HUES6 (cell line): Measurements from ENCODE around the gene CCDC152.

ENCODE experiments used
- H3K27ac ChIP-seq: 2 replicates; pipeline ENCODE4 v1.7.0; 2013; ENCODE audit warnings: low read depth, mild to moderate bottlenecking, low read length, inconsistent platforms
- H3K27me3 ChIP-seq: 2 replicates; pipeline ENCODE4 v1.6.1; 2013; ENCODE audit warnings: low read length; ENCODE audit not compliant: control insufficient read depth, insufficient read depth
- H3K36me3 ChIP-seq: 2 replicates; pipeline ENCODE4 v1.6.1; 2013; ENCODE audit warnings: low read length; ENCODE audit not compliant: control insufficient read depth, insufficient read depth
- H3K4me1 ChIP-seq: 2 replicates; pipeline ENCODE4 v1.6.1; 2013; ENCODE audit warnings: low read length; ENCODE audit not compliant: control insufficient read depth, insufficient read depth
- H3K4me3 ChIP-seq: 2 replicates; pipeline ENCODE4 v1.5.1; 2013; ENCODE audit warnings: low read depth, low read length
- H3K9ac ChIP-seq: one replicate; pipeline ENCODE4 v1.6.1; 2013; ENCODE audit warnings: mild to moderate bottlenecking, low read length
- H3K9me3 ChIP-seq: 2 replicates; pipeline ENCODE4 v1.6.1; 2013; ENCODE audit warnings: low read depth, low read length; ENCODE audit not compliant: control insufficient read depth, insufficient read depth

The CCDC152 gene

GRCh38 chr5:42781584-42781983 lies 25.0 kb downstream of the CCDC152 start:
- Histone ChIP-seq H3K9ac (no peak overlapping the region), H3K27me3 (no peaks in the 10 kb centered on the region), H3K27ac (no peak overlapping the region), H3K9me3 (peaks cover 6% of the 10 kb centered on the region; the same call in 1 of the 2 replicates), H3K36me3 (no peaks in the 10 kb centered on the region), H3K4me1 (peaks cover 7% of the 10 kb centered on the region; the same call in 1 of the 2 replicates), H3K4me3 (no peak overlapping the region)

- H3K36me3 ChIP-seq, result no peaks in the 10 kb centered on the region
- peaks cover 8% of the 10 kb centered on the region; the same call in 1 of the 2 replicates for H3K9me3 ChIP-seq
- H3K4me3 ChIP-seq, result no peak overlapping the region
- H3K27me3 ChIP-seq, result no peaks in the 10 kb centered on the region
- no peak overlapping the region for H3K27ac ChIP-seq
- no peaks in the 10 kb centered on the region for H3K4me1 ChIP-seq
- no peak overlapping the region for H3K9ac ChIP-seq
Measured at GRCh38 chr5:42784132-42784531, 27.5 kb downstream of the CCDC152 start.

DNA sequence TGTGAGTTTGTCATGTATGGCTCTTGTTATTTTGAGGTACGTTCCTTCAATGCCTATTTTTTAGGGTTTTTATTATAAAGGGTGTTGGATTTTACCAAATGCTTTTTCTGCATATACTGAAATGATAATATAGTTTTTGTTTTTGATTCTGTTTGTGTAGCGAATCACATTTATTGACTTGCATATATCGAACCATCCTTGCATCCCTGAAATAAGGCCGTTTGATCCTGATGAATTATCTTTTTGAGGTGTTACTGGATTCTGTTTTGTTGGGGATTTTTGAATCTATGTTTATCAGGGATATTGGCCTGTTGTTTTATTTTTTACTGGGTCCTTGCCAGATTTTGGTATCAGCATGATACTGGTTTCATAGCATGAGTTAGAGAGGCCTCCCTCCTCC lies 29.1 kb downstream of the CCDC152 start:
- H3K4me3 ChIP-seq, result no peak overlapping the region
- no peak overlapping the region for H3K27ac ChIP-seq
- H3K36me3 ChIP-seq, result no peaks in the 10 kb centered on the region
- no peaks in the 10 kb centered on the region for H3K4me1 ChIP-seq
- H3K9me3 ChIP-seq, result peaks cover 8% of the 10 kb centered on the region; the same call in 1 of the 2 replicates
- H3K9ac ChIP-seq, result no peak overlapping the region
- H3K27me3 ChIP-seq, result no peaks in the 10 kb centered on the region

GRCh38 chr5:42787073-42787472 lies 30.5 kb downstream of the CCDC152 start:
- peaks cover 8% of the 10 kb centered on the region; the same call in 1 of the 2 replicates for H3K9me3 ChIP-seq
- no peaks in the 10 kb centered on the region for H3K36me3 ChIP-seq
- H3K4me3 ChIP-seq, result no peak overlapping the region
- no peak overlapping the region for H3K9ac ChIP-seq
- no peaks in the 10 kb centered on the region for H3K4me1 ChIP-seq
- no peaks in the 10 kb centered on the region for H3K27me3 ChIP-seq
- no peak overlapping the region for H3K27ac ChIP-seq

- Histone ChIP-seq H3K27me3 (no peaks in the 10 kb centered on the region), H3K9me3 (peaks cover 8% of the 10 kb centered on the region; the same call in 1 of the 2 replicates), H3K4me3 (no peak overlapping the region), H3K27ac (no peak overlapping the region), H3K36me3 (no peaks in the 10 kb centered on the region), H3K4me1 (no peaks in the 10 kb centered on the region), H3K9ac (no peak overlapping the region)
Measured at GRCh38 chr5:42787845-42788244, 31.2 kb downstream of the CCDC152 start.

GRCh38 chr5:42791151-42791550 lies 34.5 kb downstream of the CCDC152 start:
- H3K27me3 ChIP-seq, result no peaks in the 10 kb centered on the region
- no peaks in the 10 kb centered on the region for H3K4me1 ChIP-seq
- no peaks in the 10 kb centered on the region for H3K36me3 ChIP-seq
- no peak overlapping the region for H3K27ac ChIP-seq
- no peak overlapping the region for H3K4me3 ChIP-seq
- 0 out of 2 replicates have a peak, but pooled peaks cover 2% of the 10 kb centered on the region for H3K9me3 ChIP-seq
- H3K9ac ChIP-seq, result no peak overlapping the region

DNA sequence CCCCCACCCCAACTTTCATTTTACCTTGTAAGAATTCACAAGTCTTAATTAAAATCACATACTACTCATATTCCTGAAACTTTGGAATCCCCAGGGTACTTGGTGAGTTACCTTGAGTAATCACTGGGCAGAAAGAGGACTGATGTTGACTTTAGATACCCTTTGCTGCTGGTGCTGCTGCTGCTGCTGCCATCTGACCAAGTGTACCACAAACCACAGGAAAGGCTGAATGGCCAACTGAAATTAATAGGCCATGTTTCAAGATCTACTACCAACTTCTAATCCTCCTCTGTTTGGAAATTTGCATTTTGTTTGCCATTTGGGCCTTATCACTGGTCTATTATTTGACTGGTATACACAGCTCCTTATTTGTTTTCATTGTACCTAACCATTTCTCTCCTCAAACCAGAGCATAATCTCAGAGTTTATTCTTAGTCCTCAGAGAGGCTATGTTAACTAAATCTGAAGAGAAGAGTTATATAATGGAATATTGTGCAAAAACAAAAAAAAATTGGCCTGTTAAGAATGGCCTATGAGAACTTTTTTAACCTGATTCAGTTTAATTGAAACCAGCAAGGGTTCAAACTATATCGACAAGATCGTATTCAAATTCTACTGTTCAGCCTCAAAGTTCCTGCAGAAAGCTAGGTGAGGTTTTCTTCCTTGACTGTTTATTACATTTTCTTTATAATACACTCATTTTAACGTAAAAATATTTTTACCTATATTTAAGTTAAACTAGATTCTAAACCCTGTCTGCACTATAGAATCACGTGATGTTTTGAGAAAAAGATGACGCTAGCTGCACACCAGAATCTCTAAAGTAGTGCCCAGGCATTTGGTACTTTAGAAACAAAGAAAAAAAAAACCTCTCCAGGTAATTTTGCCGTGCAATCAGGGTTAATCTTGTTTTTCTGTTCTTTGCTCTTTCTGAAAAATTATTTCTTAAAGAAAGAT lies 41.9 kb downstream of the CCDC152 start:
- Histone ChIP-seq H3K9ac (no peak overlapping the region), H3K9me3 (peaks cover 4% of the 10 kb centered on the region; the same call in 1 of the 2 replicates), H3K27me3 (no peaks in the 10 kb centered on the region), H3K36me3 (peaks cover 7% of the 10 kb centered on the region; the same call in 1 of the 2 replicates), H3K4me3 (no peak overlapping the region), H3K4me1 (no peaks in the 10 kb centered on the region), H3K27ac (no peak overlapping the region)

GRCh38 chr5:42799241-42799608 lies 42.6 kb downstream of the CCDC152 start:
- H3K4me1 ChIP-seq, result no peaks in the 10 kb centered on the region
- H3K27ac ChIP-seq, result no peak overlapping the region
- no peak overlapping the region for H3K9ac ChIP-seq
- H3K4me3 ChIP-seq, result no peak overlapping the region
- peaks cover 4% of the 10 kb centered on the region; the same call in 1 of the 2 replicates for H3K9me3 ChIP-seq
- peaks cover 7% of the 10 kb centered on the region; the same call in 1 of the 2 replicates for H3K36me3 ChIP-seq
- no peaks in the 10 kb centered on the region for H3K27me3 ChIP-seq

GRCh38 chr5:42799668-42800114 lies 43.1 kb downstream of the CCDC152 start:
- peaks cover 4% of the 10 kb centered on the region; the same call in 1 of the 2 replicates for H3K9me3 ChIP-seq
- H3K4me1 ChIP-seq, result no peaks in the 10 kb centered on the region
- H3K27ac ChIP-seq, result no peak overlapping the region
- H3K4me3 ChIP-seq, result no peak overlapping the region
- no peaks in the 10 kb centered on the region for H3K27me3 ChIP-seq
- peaks cover 7% of the 10 kb centered on the region; the same call in 1 of the 2 replicates for H3K36me3 ChIP-seq
- no peak overlapping the region for H3K9ac ChIP-seq

- Histone ChIP-seq H3K27ac (no peak overlapping the region), H3K27me3 (no peaks in the 10 kb centered on the region), H3K4me1 (no peaks in the 10 kb centered on the region), H3K4me3 (no peak overlapping the region), H3K36me3 (peaks cover 11% of the 10 kb centered on the region; the same call in 1 of the 2 replicates), H3K9me3 (peaks cover 4% of the 10 kb centered on the region; the same call in 1 of the 2 replicates), H3K9ac (no peak overlapping the region)
Measured at GRCh38 chr5:42800748-42801330, 44.2 kb downstream of the CCDC152 start.
